GM23338 (cell line): ENCODE measurements around the gene PID1. TPM values are rescaled to one million over a fixed set of nuclear protein-coding genes. Genes with fewer than 3 reads are reported as not detected.

Experiments used
- ATAC-seq: fragments of 200-7000 bp; cut with Tn5 transposase; 3 replicates; pipeline ENCODE4 v1.9.1; 2020
- DNase-seq: peaks from one replicate; pipeline ENCODE4 v3.0.0-alpha.2; 2015; ENCODE audit warnings: low spot score
- H2AFZ ChIP-seq: fragments of 200-600 bp; sonication (generic); 2 replicates; pipeline ENCODE4 v1.8.0; 2016; ENCODE audit warnings: antibody characterized with exemption, mild to moderate bottlenecking, moderate library complexity
- H3F3A ChIP-seq: fragments of 200-600 bp; sonication (generic); replicated peaks from 2 replicates; pipeline ENCODE4 v1.8.0; 2017; ENCODE audit warnings: antibody characterized with exemption, mixed run types, low read depth
- H3K27ac ChIP-seq: fragments of 200-600 bp; sonication (generic); 2 replicates; pipeline ENCODE4 v1.6.1; 2016; ENCODE audit warnings: low read depth
- H3K27me3 ChIP-seq: fragments of 200-600 bp; sonication (generic); 2 replicates; pipeline ENCODE4 v1.8.0; 2016; ENCODE audit warnings: mild to moderate bottlenecking, mixed run types, moderate library complexity; ENCODE audit not compliant: insufficient read depth
- H3K36me3 ChIP-seq: fragments of 200-600 bp; sonication (generic); 2 replicates; pipeline ENCODE4 v1.8.0; 2016; ENCODE audit warnings: mild to moderate bottlenecking; ENCODE audit not compliant: insufficient read depth
- H3K4me1 ChIP-seq: fragments of 200-600 bp; sonication (generic); 2 replicates; pipeline ENCODE4 v1.8.0; 2016; ENCODE audit warnings: mild to moderate bottlenecking, moderate library complexity; ENCODE audit not compliant: insufficient read depth
- H3K4me2 ChIP-seq: fragments of 200-600 bp; sonication (generic); 2 replicates; pipeline ENCODE4 v1.7.1; 2017; ENCODE audit warnings: mixed run types
- H3K4me3 ChIP-seq: fragments of 200-600 bp; sonication (generic); 2 replicates; pipeline ENCODE4 v1.6.1; 2016; ENCODE audit warnings: mixed run types
- H3K79me2 ChIP-seq: fragments of 200-600 bp; sonication (generic); replicated peaks from 2 replicates; pipeline ENCODE4 v1.8.0; 2017; ENCODE audit warnings: mild to moderate bottlenecking; ENCODE audit not compliant: insufficient read depth
- H3K9me2 ChIP-seq: fragments of 200-600 bp; sonication (generic); 2 replicates; pipeline ENCODE4 v1.8.0; 2017; ENCODE audit not compliant: insufficient read depth
- H4K20me1 ChIP-seq: fragments of 200-600 bp; sonication (generic); replicated peaks from 2 replicates; pipeline ENCODE4 v1.8.0; 2017; ENCODE audit warnings: mild to moderate bottlenecking; ENCODE audit not compliant: insufficient read depth
- H3K27ac Mint-ChIP-seq: 2 replicates; pipeline ENCODE4 v1.8.0; 2020; ENCODE audit warnings: inconsistent platforms, mild to moderate bottlenecking, moderate library complexity, mixed read lengths
- H3K27me3 Mint-ChIP-seq: 3 replicates; pipeline ENCODE4 v1.8.0; 2022; ENCODE audit warnings: low read depth, mild to moderate bottlenecking, moderate library complexity, mixed read lengths, inconsistent platforms; ENCODE audit not compliant: insufficient read depth, poor library complexity
- H3K36me3 Mint-ChIP-seq: 3 replicates; pipeline ENCODE4 v1.8.0; 2021; ENCODE audit warnings: low read depth, mild to moderate bottlenecking, inconsistent platforms, moderate library complexity, mixed read lengths
- H3K4me1 Mint-ChIP-seq: 3 replicates; pipeline ENCODE4 v1.8.0; 2020; ENCODE audit warnings: mild to moderate bottlenecking, inconsistent platforms, mixed read lengths
- H3K4me3 Mint-ChIP-seq: 3 replicates; pipeline ENCODE4 v1.8.0; 2021; ENCODE audit warnings: moderate library complexity, mild to moderate bottlenecking, inconsistent platforms, mixed read lengths
- H3K9me3 Mint-ChIP-seq: 3 replicates; pipeline ENCODE4 v1.8.0; 2020; ENCODE audit warnings: moderate library complexity, mild to moderate bottlenecking, inconsistent platforms, mixed read lengths
- CREB1 ChIP-seq: fragments of 250-450 bp; sonication (Bioruptor Pico); IDR thresholded peaks from 2 replicates; pipeline ENCODE4 v1.5.0; 2020; ENCODE audit warnings: low read depth, mild to moderate bottlenecking, moderate library complexity
- CTCF ChIP-seq, 2 experiments: fragments of 200-600 bp in 1 of 2; sonication (generic) in 1 of 2; conservative IDR thresholded peaks; 2 replicates each; pipeline versions ENCODE4 v1.5.1 to v1.6.1; 2016 to 2017; ENCODE audit warnings: antibody characterized with exemption in 2 of 2, low read depth in 2 of 2, mild to moderate bottlenecking in 2 of 2, moderate library complexity in 1 of 2
- EZH2phosphoT487 ChIP-seq: fragments of 200-600 bp; sonication (generic); IDR thresholded peaks from one replicate; pipeline ENCODE4 v1.8.1; 2018; ENCODE audit warnings: antibody characterized with exemption; ENCODE audit not compliant: unreplicated experiment
- JUNB ChIP-seq: IDR thresholded peaks from one replicate; pipeline ENCODE4 v1.6.1; 2016; ENCODE audit warnings: antibody characterized with exemption; ENCODE audit not compliant: unreplicated experiment
- NANOG ChIP-seq: IDR thresholded peaks from 2 replicates; pipeline ENCODE4 v1.6.1; 2016; ENCODE audit warnings: antibody characterized with exemption, borderline replicate concordance
- ZNF114 ChIP-seq: fragments of 250-450 bp; sonication (Bioruptor Pico); IDR thresholded peaks from 2 replicates; pipeline ENCODE4 v1.5.0; 2020; ENCODE audit warnings: mild to moderate bottlenecking, moderate library complexity
- ZNF331 ChIP-seq: fragments of 250-450 bp; sonication (Bioruptor Pico); IDR thresholded peaks from 2 replicates; pipeline ENCODE4 v1.5.0; 2020; ENCODE audit warnings: low read depth, mild to moderate bottlenecking, moderate library complexity
- ZNF462 ChIP-seq: fragments of 250-450 bp; sonication (Bioruptor Pico); IDR thresholded peaks from 2 replicates; pipeline ENCODE4 v1.5.0; 2020; ENCODE audit warnings: mild to moderate bottlenecking, moderate library complexity
- polyA plus RNA-seq: library from polyadenylated mRNA; unstranded; fragments of >200 nt; fragmentation: Nextera tagmentation; extraction: Ambion mirVana; gene quantifications from 2 replicates; pipeline ENCODE4 v1.2.1, GENCODE V29; 2016
- total RNA-seq: library from RNA; depleted of rRNA; stranded (reverse); fragments of >200 nt; shearing (Covaris generic); gene quantifications from 2 replicates; pipeline ENCODE4 v1.2.3, GENCODE V29; 2014

The PID1 gene
- total and polyA plus RNA-seq, 2 experiments from 2014 or later, result 1.7 to 2.4 TPM

GRCh38 chr2:229099231-229099630 lies 171.9 kb downstream of the PID1 start:
- no peak overlapping the region for H3K4me3 Mint-ChIP-seq
- no peak overlapping the region for H2AFZ ChIP-seq
- H3K9me2 ChIP-seq, result no peaks in the 10 kb centered on the region
- H3K36me3 Mint-ChIP-seq, result no peaks in the 10 kb centered on the region
- no peaks in the 10 kb centered on the region for H3K27me3 ChIP-seq
- no peaks in the 10 kb centered on the region for H3K9me3 Mint-ChIP-seq
- ATAC-seq (no peak), DNase-seq (no peak)
- no peaks in the 10 kb centered on the region for H4K20me1 ChIP-seq
- H3K27ac ChIP-seq, result no peak overlapping the region
- H3K36me3 ChIP-seq, result no peaks in the 10 kb centered on the region
- H3K4me3 ChIP-seq, result no peak overlapping the region
- H3K4me2 ChIP-seq, result no peak overlapping the region
- no peak for TF ChIP-seq ZNF462 (CRISPR knock-in tag)
- TF ChIP-seq ZNF114, result no peak
- no peak for TF ChIP-seq EZH2phosphoT487
- no peak for TF ChIP-seq CTCF (conservative IDR thresholded peaks at IDR 0.05; ENCODE audit: low read depth in 2 of 2)
- no peak for TF ChIP-seq ZNF331 (CRISPR knock-in tag)
- TF ChIP-seq NANOG, result no peak
- no peak for TF ChIP-seq CREB1 (CRISPR knock-in tag)
- no peak for TF ChIP-seq JUNB
- H3K4me1 ChIP-seq, result peaks cover 14% of the 10 kb centered on the region
- peaks cover 19% of the 10 kb centered on the region; the same call in 2 of the 3 replicates for H3K4me1 Mint-ChIP-seq
- no peak overlapping the region for H3K27ac Mint-ChIP-seq
- no peaks in the 10 kb centered on the region for H3K79me2 ChIP-seq
- H3F3A ChIP-seq, result no peaks in the 10 kb centered on the region
- peaks cover 2% of the 10 kb centered on the region for H3K27me3 Mint-ChIP-seq
